H4 (cell line): ENCODE data around the gene FRMD3. TPM values are rescaled to one million over a fixed set of nuclear protein-coding genes. Genes with fewer than 3 reads are reported as not detected.
"Not testable (repeated sequence)": the region's sequence is repeated elsewhere in the genome, so short reads cannot be mapped to it uniquely, and the experiment has no call there.

Experiments
- DNase-seq: peaks from one replicate; pipeline ENCODE4 v3.0.0-alpha.2; 2015; ENCODE audit warnings: low spot score
- total RNA-seq: library from RNA; depleted of rRNA; stranded (reverse); fragments of >200 nt; shearing (Covaris generic); gene quantifications from 2 replicates; pipeline ENCODE4 v1.2.3, GENCODE V29; 2014

FRMD3 gene
- total RNA-seq, 1 experiment from 2014 or later, result 0.29 TPM

GRCh38 chr9:83392228-83392627 is 146.0 kb downstream of the FRMD3 start:
- no peak for DNase-seq

- DNase-seq, result no peak
These were observed 149.9 kb downstream of the FRMD3 start for GRCh38 chr9:83388346-83388745.

GRCh38 chr9:83387401-83388185 is 150.6 kb downstream of the FRMD3 start:
- no peak for DNase-seq

- no peak for DNase-seq
These were observed 152.9 kb downstream of the FRMD3 start for GRCh38 chr9:83385317-83385716.

- no peak for DNase-seq
These were observed 154.0 kb downstream of the FRMD3 start for GRCh38 chr9:83384214-83384613.

GRCh38 chr9:83383034-83383433 is 155.2 kb downstream of the FRMD3 start:
- no peak for DNase-seq

DNA sequence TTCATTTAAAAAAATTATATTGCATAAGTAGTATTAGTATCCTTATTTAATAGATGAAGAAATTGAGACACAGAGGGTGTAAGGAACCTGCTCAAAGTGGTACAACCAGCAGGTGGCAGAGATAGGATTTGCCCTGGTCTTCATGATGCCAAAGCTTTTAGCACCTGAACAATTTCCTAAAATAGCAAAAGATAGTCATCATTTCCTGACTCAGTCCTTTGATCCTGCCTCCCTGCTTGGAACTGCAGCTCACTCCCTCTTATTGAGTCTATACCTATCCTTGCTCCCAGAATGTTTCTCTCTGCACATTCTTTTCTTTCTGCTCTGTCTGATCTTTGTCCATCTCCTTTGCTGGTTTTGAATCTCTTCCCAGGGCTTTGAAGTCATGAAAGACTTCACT is 155.8 kb downstream of the FRMD3 start:
- no peak for DNase-seq

GRCh38 chr9:83379045-83379444 is 159.2 kb downstream of the FRMD3 start:
- DNase-seq, result no peak

DNA sequence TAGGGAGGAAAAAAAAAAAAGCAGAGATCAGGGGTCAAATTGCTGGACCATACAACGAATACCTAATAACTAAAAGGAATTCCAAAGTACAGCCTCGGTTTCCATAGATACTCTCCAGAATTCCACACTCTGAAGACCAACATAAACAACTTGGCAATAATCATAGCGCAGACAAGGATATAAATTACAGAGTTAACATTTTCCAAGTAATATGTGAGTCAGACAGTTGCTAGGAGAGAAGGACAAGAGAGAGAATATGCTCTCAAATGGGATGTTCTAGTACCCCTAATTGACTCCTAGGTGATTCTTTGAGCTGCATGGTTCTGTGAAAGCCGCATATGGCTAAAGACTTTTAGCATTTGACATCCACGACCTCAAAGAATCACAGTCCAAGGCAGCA is 165.2 kb downstream of the FRMD3 start:
- DNase-seq, result no peak

GRCh38 chr9:83367326-83367725 is 170.9 kb downstream of the FRMD3 start:
- DNase-seq, result no peak

DNA sequence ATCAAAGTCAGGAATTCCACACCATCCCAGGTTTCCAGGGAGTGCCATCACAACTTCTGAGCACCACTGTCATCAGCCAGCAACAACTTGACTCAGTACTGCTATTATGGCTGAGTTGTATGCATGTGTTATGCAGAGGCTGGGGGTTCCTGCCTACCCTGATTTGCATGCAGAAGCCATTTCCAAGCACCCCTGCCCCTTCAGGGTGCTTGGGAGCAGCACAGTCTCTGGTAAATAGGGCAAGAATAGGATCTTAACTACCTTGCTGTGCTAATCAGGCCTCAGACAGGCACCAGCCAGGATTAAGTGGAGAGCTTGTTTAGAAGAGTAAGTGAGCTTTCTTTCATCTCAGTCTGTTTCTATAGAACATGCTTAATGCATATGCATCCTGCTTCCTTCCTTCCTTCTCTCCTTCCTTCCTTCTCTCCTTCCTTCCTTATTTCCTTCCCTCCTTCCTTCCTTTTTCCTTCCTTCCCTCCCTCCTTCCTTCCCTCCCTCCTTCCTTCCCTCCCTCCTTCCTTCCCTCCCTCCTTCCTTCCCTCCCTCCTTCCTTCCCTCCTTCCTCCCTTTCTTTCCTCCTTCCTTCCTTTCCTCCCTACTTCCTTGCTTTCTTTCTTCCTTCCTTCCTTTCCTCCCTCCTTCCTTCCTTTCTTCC is 175.7 kb downstream of the FRMD3 start:
- DNase-seq, result no peak

GRCh38 chr9:83359039-83359438 is 179.2 kb downstream of the FRMD3 start:
- no peak for DNase-seq

DNA sequence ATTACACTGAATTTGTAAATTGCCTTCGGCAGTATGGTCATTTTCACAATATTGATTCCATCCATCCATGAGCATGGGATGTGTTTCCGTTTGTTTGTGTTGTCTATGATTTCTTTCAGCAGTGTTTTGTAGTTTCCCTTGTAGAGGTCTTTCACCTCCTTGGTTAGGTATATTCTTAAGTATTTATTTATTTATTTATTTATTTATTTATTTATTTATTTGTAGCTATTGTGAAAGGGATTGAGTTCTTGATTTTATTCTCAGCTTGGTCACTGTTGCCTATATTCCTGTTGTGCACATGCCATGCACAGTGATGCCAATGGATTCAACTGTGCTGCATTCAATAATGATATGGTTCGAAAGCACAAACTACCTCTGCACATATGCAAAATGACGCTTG is 179.7 kb downstream of the FRMD3 start:
- DNase-seq, result not testable (repeated sequence)

DNA sequence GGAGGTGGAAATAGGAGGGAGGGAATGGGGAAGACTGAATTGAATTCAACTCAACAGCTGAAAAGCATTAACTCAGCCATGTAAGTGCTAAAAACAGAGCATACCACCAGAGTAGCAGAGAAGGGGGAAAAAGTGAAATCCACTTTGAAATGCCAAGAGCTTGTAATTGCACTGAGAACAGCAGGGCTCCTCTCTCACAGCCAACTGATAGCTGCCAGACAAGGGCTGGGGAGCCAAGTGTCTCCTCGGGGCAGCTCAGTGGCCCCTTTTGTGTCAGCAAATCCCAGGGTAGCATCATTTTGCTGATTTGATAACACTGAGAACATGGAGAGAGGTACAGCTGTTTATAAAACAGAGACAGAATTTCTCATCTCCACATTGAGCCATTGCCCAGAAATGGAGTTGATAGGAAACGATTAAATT is 182.5 kb downstream of the FRMD3 start:
- no peak for DNase-seq

DNA sequence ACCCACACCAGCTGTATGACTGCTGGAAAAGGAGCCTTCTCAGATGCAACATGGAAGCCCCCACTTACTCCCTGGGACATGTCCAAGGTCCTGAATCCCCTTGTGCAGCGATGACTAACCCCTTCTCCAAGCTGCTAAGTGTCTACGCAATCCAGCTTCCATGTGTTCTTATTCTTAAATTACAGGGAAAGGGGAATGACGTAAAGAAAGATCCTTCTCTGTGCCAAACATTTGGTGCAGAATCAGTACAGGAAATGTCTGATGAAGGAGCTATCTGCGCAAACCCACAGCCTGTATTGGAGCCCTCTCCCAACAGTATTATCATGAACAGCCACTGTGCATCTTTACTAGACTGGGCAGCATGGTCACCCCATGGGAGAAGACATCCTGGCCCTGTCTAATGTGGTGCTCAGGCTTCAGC is 183.2 kb downstream of the FRMD3 start:
- DNase-seq, result peak; percentile 12

- no peak for DNase-seq
These were observed 189.2 kb downstream of the FRMD3 start for GRCh38 chr9:83349031-83349430.

GRCh38 chr9:83346655-83347420 is 191.4 kb downstream of the FRMD3 start:
- no peak for DNase-seq

DNA sequence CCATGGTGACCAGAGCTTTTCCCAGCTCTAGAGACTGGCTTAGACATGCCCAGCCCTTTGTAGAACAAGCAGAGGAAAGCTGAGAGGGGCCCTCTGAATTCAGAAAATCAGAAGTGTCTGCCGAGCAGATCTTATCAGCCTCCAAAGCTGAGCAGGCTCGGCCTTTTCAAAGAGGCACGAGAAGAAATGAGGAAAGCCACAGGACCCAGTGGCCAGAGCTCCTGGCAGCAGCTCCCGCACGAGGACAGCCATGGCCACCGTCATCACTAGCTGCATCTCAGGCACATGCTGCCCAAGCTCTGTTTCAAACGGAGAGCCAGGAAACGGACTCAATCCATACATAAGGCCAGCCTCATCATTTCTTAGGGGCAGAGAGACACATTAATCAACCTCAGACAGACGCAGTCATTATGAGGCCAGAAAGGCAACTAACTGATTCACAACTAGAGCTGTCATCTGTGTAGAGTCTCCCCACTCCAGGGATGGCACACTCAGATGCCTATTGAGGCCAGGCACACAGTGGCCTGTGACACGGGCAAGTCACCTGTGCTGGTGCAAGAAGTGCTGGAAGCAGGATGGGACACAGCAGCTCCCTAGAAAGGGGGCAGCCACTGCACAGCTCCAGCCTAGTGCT is 194.7 kb downstream of the FRMD3 start:
- no peak for DNase-seq

- no peak for DNase-seq
These were observed 195.5 kb downstream of the FRMD3 start for GRCh38 chr9:83342731-83343130.

GRCh38 chr9:83342006-83342405 is 196.2 kb downstream of the FRMD3 start:
- DNase-seq, result no peak

- DNase-seq, result no peak
These were observed 197.8 kb downstream of the FRMD3 start for GRCh38 chr9:83340451-83340850.

DNA sequence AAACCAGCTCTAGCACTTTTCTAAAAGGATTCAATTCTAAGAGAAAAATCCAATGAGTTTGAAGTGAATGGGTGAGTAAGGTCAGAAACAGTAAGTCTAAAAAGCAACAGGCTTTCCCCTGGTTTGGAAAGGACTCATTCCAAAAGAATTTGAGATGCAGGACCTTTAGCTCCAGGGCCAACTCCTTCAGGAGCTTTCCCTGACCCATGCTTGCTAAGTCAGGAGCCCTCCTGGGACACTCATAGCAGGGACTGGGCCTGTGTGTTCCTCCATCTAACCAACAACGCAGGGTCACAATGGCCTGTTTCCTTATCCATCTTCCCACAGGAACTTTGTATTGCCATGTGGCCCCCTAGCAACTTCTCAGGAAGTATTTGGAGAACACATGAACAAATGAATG is 198.8 kb downstream of the FRMD3 start:
- no peak for DNase-seq
